DMS 273 (cell line): ENCODE results near the gene ZNF804A.

Source experiments
- DNase-seq: peaks from one replicate; lab custom pipeline; 2025; ENCODE audit not compliant: unreplicated experiment; lab: John Stamatoyannopoulos, UW

ZNF804A gene

GRCh38 chr2:184927040-184927439, 328.7 kb downstream of the ZNF804A start:
- no peak for DNase-seq

GRCh38 chr2:184936761-184937160, 338.4 kb downstream of the ZNF804A start:
- no peak for DNase-seq

- DNase-seq, result peak; percentile 54
These were observed 340.1 kb downstream of the ZNF804A start for GRCh38 chr2:184938221-184938985.

GRCh38 chr2:184945326-184945725, 347.0 kb downstream of the ZNF804A start:
- DNase-seq, result no peak

- no peak for DNase-seq
These were observed 347.5 kb downstream of the ZNF804A start for GRCh38 chr2:184945824-184946223.

GRCh38 chr2:184956856-184957255, 358.5 kb downstream of the ZNF804A start:
- no peak for DNase-seq

GRCh38 chr2:184971546-184972068, 373.3 kb downstream of the ZNF804A start:
- peak; percentile 37 for DNase-seq
